Activated T-cell treated with anti-CD3 and anti-CD28 coated beads, Interleukin-2, amount 50 U/mL, for 72 hours (primary cell): ENCODE data around the gene FOXD4. TPM values are rescaled to one million over a fixed set of nuclear protein-coding genes. Genes with fewer than 3 reads are reported as not detected.
A peak's percentile ranks its signal among the peaks of the same experiment; 100 is the strongest.
"Not testable (repeated sequence)": the region's sequence is repeated elsewhere in the genome, so short reads cannot be mapped to it uniquely, and the experiment has no call there.

Experiments used
- ATAC-seq, 2 donors: fragments of 150-1000 bp; cut with Tn5 transposase; replicated peaks in 1 of 2; 2 replicates each; pipeline ENCODE4 v1.10.0; 2021; ENCODE audit warnings: moderate library complexity in 2 of 2, mild to moderate bottlenecking in 1 of 2
- DNase-seq, 2 donors: peaks; one replicate each; pipeline ENCODE4 v3.0.0; 2021 to 2022; ENCODE audit warnings: mixed read lengths in 1 of 2
- H3K27ac Mint-ChIP-seq: one replicate; pipeline ENCODE4 v1.8.0; 2022; ENCODE audit warnings: mild to moderate bottlenecking, moderate library complexity, mixed read lengths
- H3K27me3 Mint-ChIP-seq: one replicate; pipeline ENCODE4 v1.8.0; 2022; ENCODE audit warnings: low read depth, mixed read lengths
- H3K36me3 Mint-ChIP-seq, 2 donors: one replicate each; pipeline ENCODE4 v1.8.0; 2022; ENCODE audit warnings: mixed read lengths in 2 of 2, mild to moderate bottlenecking in 1 of 2; ENCODE audit not compliant: insufficient read depth in 2 of 2
- H3K4me1 Mint-ChIP-seq: one replicate; pipeline ENCODE4 v1.8.0; 2022; ENCODE audit warnings: low read depth, mixed read lengths
- H3K4me3 Mint-ChIP-seq, 2 donors: one replicate each; pipeline ENCODE4 v1.8.0; 2022; ENCODE audit warnings: mild to moderate bottlenecking in 2 of 2, mixed read lengths in 2 of 2, moderate library complexity in 2 of 2
- H3K9me3 Mint-ChIP-seq, 2 donors: one replicate each; pipeline ENCODE4 v1.8.0; 2022; ENCODE audit warnings: mixed read lengths in 2 of 2
- total RNA-seq, 2 donors: library from RNA; stranded (reverse); gene quantifications; one replicate each; pipeline ENCODE4 v1.2.3, GENCODE V29; 2022

FOXD4 gene
- total RNA-seq, 2 donors from 2014 or later, result 0.38 TPM; not detected in 1

DNA sequence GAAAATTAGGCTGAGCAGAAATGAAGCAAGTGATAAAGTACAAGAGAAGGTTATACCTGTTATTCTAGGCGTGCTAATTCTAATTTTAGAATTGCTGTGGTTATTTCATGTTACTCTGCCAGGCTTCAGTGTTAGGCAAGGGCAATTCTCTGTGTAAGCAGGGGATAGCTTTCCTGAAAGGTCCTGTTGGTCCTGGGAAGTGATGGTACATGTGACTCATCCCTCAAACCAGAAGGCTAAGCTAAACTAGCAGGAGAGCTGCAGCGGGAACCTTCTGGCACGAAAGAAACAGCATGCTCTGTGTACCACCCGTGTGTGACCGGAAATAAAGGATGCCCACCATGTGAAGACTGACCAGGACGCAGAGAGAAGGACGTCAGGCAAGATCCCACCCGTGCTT lies 8.7 kb downstream of the FOXD4 start:
- not testable (repeated sequence) for H3K9me3 Mint-ChIP-seq, H3K4me3 Mint-ChIP-seq, H3K36me3 Mint-ChIP-seq, H3K4me1 Mint-ChIP-seq, H3K27ac Mint-ChIP-seq, DNase-seq, ATAC-seq
- peaks cover 37% of the 10 kb centered on the region for H3K27me3 Mint-ChIP-seq

DNA sequence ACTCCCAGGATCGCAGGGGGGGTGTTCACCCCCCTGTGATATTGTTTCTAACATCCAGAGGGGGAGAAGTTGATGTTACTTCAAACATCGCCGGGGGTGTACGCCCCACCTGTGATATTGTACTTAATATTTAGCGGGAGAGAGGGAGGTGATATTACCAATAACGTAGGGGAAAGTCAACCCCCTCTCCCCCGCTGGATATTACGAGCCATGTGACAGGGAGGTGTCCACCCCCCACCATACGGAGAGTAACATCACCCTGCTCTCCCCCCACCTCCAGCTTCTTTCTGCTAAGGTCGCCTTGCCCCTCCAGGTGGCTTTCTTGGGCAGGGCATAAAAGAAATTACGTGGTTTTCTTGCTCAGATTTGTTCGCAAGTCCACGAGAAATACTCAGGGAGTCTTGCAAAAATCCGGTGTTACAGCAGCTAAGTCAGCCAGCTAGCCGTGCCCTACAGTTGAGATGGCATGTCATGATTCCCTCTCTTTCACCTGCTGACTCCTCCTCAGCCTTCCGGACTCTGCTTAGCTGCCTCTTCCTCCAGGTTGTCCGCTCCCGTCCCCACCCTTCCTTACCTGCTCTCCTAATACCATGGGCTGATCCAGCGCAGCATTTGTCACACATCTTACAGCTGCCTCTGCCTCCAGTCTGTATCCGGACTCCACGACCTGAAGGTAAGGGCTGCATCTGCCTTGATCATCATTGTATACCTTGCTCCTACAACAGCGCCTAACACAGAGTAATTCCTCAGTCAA lies 9.3 kb downstream of the FOXD4 start:
- H3K4me1 Mint-ChIP-seq, result not testable (repeated sequence)

DNA sequence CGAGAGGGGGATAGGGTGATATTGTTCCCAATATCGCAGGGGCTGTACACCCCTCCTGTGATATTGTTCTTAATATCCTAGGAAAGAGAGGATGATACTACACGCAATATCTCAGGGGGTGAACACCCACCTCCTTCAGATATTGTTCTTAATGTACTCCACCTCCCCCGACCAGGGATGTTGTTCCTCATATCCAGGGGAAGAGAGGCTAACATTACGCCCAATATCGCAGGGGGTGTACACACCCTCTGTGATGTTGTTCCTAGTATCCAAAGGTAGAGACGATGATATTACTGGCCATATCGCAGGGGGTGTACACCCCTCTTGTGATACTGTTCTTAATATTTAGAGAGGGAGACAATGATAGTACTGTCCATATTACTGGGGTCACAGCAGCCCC lies 12.2 kb downstream of the FOXD4 start:
- not testable (repeated sequence) for DNase-seq, ATAC-seq

More for the DNA sequence above, 9.3 kb downstream of the FOXD4 start:
- DNase-seq, H3K4me3 Mint-ChIP-seq, H3K27ac Mint-ChIP-seq, H3K9me3 Mint-ChIP-seq, H3K36me3 Mint-ChIP-seq, ATAC-seq: not testable (repeated sequence)
- peaks cover 35% of the 10 kb centered on the region for H3K27me3 Mint-ChIP-seq

DNA sequence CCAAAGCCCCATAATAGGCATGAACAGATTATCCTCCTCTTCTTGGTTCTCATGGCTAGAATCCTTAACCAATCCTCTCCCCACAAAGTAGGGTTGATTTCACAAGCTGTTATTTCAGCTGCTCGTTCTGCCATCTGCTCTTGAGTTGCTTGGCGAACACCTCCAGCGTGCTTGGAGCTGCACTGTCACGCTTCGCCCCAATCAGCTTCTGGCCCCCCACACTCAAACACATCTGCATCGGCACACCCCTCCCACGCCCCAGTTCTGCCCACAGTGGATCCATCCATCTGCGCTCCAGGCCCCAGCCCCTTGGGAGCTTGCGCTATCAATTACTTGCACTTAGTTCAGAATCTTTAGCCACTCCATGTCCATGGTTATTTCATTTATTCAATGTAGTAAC lies 17.8 kb downstream of the FOXD4 start:
- ATAC-seq, H3K36me3 Mint-ChIP-seq: not testable (repeated sequence)

More for the DNA sequence above, 12.2 kb downstream of the FOXD4 start:
- H3K9me3 Mint-ChIP-seq, H3K36me3 Mint-ChIP-seq, H3K4me3 Mint-ChIP-seq, H3K27ac Mint-ChIP-seq, H3K4me1 Mint-ChIP-seq: not testable (repeated sequence)
- H3K27me3 Mint-ChIP-seq, result peaks cover 25% of the 10 kb centered on the region

DNA sequence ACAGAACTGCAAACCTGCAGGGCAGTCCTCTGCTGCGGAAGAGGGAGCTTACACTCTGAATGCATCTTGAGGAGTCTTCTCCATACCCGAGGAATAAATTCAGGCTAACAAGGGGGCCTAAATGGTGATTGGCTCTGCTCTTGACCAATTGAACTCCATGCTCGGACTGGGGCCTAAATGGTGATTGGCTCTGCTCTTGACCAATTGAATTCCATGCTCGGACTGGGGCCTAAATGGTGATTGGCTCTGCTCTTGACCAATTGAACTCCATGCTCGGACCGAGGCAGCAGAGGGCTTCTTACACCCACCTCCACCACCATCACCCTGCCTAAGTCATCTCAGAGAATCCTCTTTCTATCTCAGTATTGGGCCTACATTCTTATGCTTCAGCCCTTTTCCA lies 18.4 kb downstream of the FOXD4 start:
- H3K27me3 Mint-ChIP-seq, ATAC-seq, H3K9me3 Mint-ChIP-seq, H3K27ac Mint-ChIP-seq, H3K4me3 Mint-ChIP-seq, H3K4me1 Mint-ChIP-seq, H3K36me3 Mint-ChIP-seq, DNase-seq: not testable (repeated sequence)

More for the DNA sequence above, 17.8 kb downstream of the FOXD4 start:
- H3K27ac Mint-ChIP-seq, H3K27me3 Mint-ChIP-seq, H3K4me3 Mint-ChIP-seq, DNase-seq, H3K9me3 Mint-ChIP-seq, H3K4me1 Mint-ChIP-seq: not testable (repeated sequence)

DNA sequence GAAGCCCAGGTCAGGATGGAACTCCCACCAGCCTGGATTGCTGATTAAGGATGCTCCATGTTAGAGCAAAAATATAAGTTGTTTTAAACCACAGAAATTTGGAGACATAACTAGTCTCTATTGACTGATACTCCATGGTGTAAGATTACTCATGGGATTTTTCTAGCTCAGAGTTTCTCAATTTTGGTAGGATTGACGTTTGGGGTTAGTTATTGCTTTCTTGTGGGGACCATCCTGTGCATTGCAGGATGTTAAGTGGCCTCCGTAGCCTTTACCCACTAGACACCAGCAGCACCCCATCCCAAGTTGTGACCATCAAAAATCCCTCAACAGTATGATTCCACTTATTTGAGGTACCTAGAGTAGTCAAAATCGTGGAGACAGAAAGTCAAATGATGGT lies 19.4 kb downstream of the FOXD4 start:
- DNase-seq, H3K4me1 Mint-ChIP-seq, H3K27me3 Mint-ChIP-seq, H3K9me3 Mint-ChIP-seq, H3K4me3 Mint-ChIP-seq, H3K36me3 Mint-ChIP-seq, H3K27ac Mint-ChIP-seq: not testable (repeated sequence)
- peak in 1 of 2 donors; percentile 87 for ATAC-seq

DNA sequence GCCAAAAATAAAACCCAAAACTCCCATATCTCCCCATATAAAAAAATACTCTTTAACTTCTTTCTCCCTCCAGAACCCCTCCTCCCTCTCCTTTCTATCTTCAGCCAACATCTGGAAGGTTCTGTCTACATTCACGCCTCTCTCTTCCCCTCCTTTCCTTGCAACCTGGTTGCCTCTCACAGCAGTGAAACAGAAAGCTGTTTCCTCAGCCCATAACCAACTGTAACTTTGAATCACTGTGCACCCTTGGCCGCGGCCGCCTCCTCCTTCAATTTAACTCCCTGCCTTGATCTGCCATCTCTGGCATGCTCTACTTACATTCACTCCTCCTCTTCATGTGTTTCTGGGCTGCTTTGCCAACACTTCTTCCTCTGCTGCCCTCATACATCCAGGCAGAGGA lies 23.2 kb downstream of the FOXD4 start:
- not testable (repeated sequence) for H3K27me3 Mint-ChIP-seq, H3K4me1 Mint-ChIP-seq, H3K27ac Mint-ChIP-seq, H3K9me3 Mint-ChIP-seq, H3K36me3 Mint-ChIP-seq, DNase-seq
- ATAC-seq, result peak; percentile 55 to 64
- peak overlapping the region in 1 of 2 donors; percentile 25 for H3K4me3 Mint-ChIP-seq

DNA sequence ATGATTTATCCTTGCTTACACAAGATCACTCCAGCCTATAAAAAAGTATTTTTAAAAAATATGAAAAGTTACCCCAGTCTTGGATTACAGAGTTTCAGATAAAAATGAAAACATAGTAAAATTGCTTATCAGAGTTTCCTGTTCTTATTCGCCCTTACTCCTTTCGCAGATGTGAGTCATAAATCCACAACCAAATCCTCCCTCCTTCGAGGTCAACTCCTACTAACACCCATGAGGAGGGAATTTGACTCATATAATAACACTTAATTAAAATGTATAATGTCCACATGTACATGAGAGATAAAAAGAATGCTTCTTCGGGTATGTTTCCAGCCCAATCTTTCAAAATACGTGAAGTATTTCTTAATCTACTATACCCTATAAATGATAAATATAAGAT lies 23.9 kb downstream of the FOXD4 start:
- ATAC-seq, H3K27me3 Mint-ChIP-seq, H3K4me1 Mint-ChIP-seq, H3K9me3 Mint-ChIP-seq, H3K4me3 Mint-ChIP-seq, H3K27ac Mint-ChIP-seq, DNase-seq, H3K36me3 Mint-ChIP-seq: not testable (repeated sequence)

DNA sequence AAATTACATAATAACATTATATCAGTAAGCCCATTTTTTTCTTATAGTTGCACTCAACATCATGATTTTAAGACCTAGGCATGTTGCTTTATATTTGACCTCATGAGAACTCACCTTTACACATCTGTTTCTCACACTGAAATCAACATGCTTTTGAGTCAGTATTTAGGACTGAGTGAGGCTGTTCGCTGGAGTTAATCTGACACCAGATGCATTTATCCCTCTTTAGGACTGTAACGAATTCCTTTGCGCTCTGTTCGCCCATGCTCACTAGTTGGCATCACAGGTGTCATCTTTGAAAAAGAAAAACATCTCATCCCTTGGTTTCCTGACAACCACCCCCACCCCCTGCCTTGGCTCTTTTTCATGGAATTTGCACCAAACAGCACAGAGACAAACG lies 24.3 kb downstream of the FOXD4 start:
- not testable (repeated sequence) for H3K36me3 Mint-ChIP-seq, DNase-seq, H3K4me3 Mint-ChIP-seq, H3K27ac Mint-ChIP-seq, H3K9me3 Mint-ChIP-seq, H3K27me3 Mint-ChIP-seq, H3K4me1 Mint-ChIP-seq, ATAC-seq

DNA sequence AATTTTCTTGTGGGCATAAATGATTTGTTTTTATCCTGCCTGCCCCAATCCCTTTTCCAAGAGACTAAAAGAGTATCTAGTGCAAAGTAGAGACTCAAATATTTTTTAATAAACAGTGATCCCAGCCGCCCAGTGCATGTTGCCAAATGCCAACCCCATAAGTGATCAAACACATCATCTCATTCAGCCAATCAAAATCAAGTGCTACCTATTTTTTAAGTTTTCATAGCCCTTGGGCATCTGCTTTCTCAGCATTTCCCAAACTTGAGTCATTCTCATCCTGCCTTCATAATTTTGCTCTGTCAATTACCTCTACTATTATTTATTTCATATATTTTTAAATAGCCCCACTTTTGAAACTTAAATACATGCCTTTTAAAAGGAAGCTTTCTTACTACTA lies 27.4 kb downstream of the FOXD4 start:
- H3K27ac Mint-ChIP-seq, H3K36me3 Mint-ChIP-seq, H3K27me3 Mint-ChIP-seq, H3K4me3 Mint-ChIP-seq, H3K9me3 Mint-ChIP-seq, DNase-seq, ATAC-seq: not testable (repeated sequence)
- H3K4me1 Mint-ChIP-seq, result peaks cover 12% of the 10 kb centered on the region

DNA sequence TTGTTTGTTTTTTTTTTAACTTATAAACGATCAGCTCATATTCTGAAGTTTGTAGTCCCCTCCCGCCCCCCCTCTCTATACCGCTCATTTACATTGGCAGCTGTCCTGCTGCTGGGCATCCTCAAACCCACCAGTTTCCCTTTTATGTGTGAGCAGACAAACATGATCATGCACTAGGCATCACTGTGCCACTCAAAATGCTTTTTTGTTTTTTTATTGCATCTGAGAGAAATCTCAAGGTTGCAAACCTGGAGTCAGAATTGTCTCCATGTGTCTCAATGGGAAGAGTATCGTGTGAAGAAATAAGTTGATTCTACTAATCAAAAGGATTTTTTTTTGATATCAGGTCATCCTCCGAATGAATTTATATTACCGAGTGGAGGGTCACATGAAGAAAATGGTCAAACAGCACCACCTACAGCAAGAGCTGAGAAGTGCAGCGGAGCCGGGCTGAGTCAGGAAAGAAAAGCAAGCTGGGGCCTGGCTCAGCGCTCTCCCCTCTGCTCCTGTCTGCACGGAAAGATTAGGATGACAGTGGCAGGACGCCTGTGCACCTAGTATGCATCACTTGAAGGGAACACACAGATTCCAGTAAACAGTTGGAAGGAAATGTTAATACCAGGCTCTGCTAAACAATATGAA lies 29.7 kb downstream of the FOXD4 start:
- ATAC-seq, result peak; percentile 76 to 83
- not testable (repeated sequence) for H3K36me3 Mint-ChIP-seq, H3K27ac Mint-ChIP-seq, H3K9me3 Mint-ChIP-seq, H3K27me3 Mint-ChIP-seq, H3K4me3 Mint-ChIP-seq, DNase-seq, H3K4me1 Mint-ChIP-seq

DNA sequence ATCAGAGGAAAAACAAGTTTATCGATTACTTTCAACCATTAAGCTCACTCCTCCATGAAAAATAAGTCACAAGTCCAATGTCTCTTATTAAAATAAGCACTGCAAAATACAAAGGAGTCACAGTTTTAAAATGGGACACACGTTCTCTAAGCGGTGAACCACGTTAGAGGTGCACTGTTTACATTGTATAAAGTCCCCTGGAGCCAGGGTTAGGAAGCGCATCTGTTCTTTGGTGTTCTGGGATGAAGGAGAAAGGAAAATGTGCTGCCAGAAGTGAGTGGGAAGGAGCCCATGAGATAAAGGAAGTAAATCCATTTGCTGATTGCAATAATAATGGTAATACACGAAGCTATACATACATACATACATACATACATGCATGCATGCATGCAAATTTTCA lies 30.4 kb downstream of the FOXD4 start:
- H3K4me3 Mint-ChIP-seq, DNase-seq, H3K27ac Mint-ChIP-seq, H3K4me1 Mint-ChIP-seq, H3K9me3 Mint-ChIP-seq, H3K36me3 Mint-ChIP-seq, ATAC-seq, H3K27me3 Mint-ChIP-seq: not testable (repeated sequence)

DNA sequence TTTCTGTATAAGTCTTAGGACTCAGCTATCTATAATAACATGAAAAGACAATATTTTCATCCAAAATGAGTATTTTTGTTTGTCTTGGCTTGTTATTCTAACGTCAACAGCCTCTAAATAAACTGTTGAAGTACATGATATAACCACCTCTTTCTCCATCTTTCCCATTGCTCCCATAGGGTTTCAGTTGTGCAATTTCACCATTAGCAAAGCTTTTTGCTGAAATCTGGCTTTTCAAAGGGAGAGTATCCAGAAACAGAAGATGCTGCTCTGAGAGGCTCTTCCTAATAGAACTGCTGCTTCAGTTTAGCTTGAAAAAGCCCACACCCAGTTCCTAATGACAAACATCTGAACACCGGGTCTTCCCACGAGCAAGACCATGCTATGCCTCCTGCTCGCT lies 31.1 kb downstream of the FOXD4 start:
- not testable (repeated sequence) for H3K4me1 Mint-ChIP-seq, H3K36me3 Mint-ChIP-seq, H3K27me3 Mint-ChIP-seq, H3K27ac Mint-ChIP-seq, DNase-seq, H3K9me3 Mint-ChIP-seq, ATAC-seq, H3K4me3 Mint-ChIP-seq

DNA sequence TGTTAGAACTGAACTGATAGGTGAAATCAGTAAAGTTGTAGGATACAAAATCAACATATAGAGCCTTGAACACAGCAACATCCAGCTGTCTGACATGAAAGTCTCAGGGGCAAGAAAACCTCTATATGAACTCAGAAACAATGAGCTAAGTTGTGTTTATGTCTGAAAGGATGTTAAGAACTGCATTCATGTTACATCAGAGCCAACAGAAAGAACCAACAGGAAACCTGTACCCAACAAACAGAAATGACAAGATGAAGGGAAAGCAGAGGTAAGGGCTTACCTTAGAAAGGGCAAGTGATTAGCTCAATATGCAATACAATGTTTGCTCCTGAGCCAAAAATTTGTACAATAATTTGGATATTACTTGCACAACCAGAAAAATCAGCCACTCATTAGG lies 31.5 kb downstream of the FOXD4 start:
- H3K36me3 Mint-ChIP-seq, H3K4me3 Mint-ChIP-seq, H3K9me3 Mint-ChIP-seq, H3K4me1 Mint-ChIP-seq, ATAC-seq, H3K27me3 Mint-ChIP-seq, H3K27ac Mint-ChIP-seq, DNase-seq: not testable (repeated sequence)
